ENCODE measurements around the gene CCBE1. TPM values are rescaled to one million over a fixed set of nuclear protein-coding genes. Genes with fewer than 3 reads are reported as not detected.

CCBE1 gene
- total RNA-seq, 1 donor, result under 0.01 TPM

GRCh38 chr18:59498506-59499086, 198.6 kb downstream of the CCBE1 start:
- H3K4me1 ChIP-seq (ENCODE audit: insufficient read depth, low read length), result no peaks in the 10 kb centered on the region
- no peaks in the 10 kb centered on the region for H3K27me3 ChIP-seq (ENCODE audit: insufficient read depth, low read length)
- H3K9me3 ChIP-seq (ENCODE audit: low read depth, low read length), result no peaks in the 10 kb centered on the region
- no peak overlapping the region for H3K4me3 ChIP-seq (ENCODE audit: low read length)

GRCh38 chr18:59492756-59493421, 204.3 kb downstream of the CCBE1 start:
- no peaks in the 10 kb centered on the region for H3K27me3 ChIP-seq (ENCODE audit: insufficient read depth, low read length)
- no peaks in the 10 kb centered on the region for H3K9me3 ChIP-seq (ENCODE audit: low read depth, low read length)
- H3K4me1 ChIP-seq (ENCODE audit: insufficient read depth, low read length), result no peaks in the 10 kb centered on the region
- no peak overlapping the region for H3K4me3 ChIP-seq (ENCODE audit: low read length)

GRCh38 chr18:59488899-59489298, 208.3 kb downstream of the CCBE1 start:
- Histone ChIP-seq H3K9me3 (ENCODE audit: low read depth, low read length) (no peaks in the 10 kb centered on the region), H3K4me1 (ENCODE audit: insufficient read depth, low read length) (no peaks in the 10 kb centered on the region), H3K4me3 (ENCODE audit: low read length) (no peak overlapping the region), H3K27me3 (ENCODE audit: insufficient read depth, low read length) (peaks cover under 1% of the 10 kb centered on the region)

GRCh38 chr18:59485382-59485781, 211.8 kb downstream of the CCBE1 start:
- H3K4me3 ChIP-seq (ENCODE audit: low read length), result no peak overlapping the region
- no peaks in the 10 kb centered on the region for H3K9me3 ChIP-seq (ENCODE audit: low read depth, low read length)
- H3K4me1 ChIP-seq (ENCODE audit: insufficient read depth, low read length), result no peaks in the 10 kb centered on the region
- H3K27me3 ChIP-seq (ENCODE audit: insufficient read depth, low read length), result peaks cover 7% of the 10 kb centered on the region

- H3K27me3 ChIP-seq (ENCODE audit: insufficient read depth, low read length), result peaks cover 7% of the 10 kb centered on the region
- no peak overlapping the region for H3K4me3 ChIP-seq (ENCODE audit: low read length)
- H3K4me1 ChIP-seq (ENCODE audit: insufficient read depth, low read length), result no peaks in the 10 kb centered on the region
- H3K9me3 ChIP-seq (ENCODE audit: low read depth, low read length), result no peaks in the 10 kb centered on the region
These were observed 212.5 kb downstream of the CCBE1 start for GRCh38 chr18:59484561-59485328.

GRCh38 chr18:59484131-59484530, 213.1 kb downstream of the CCBE1 start:
- H3K27me3 ChIP-seq (ENCODE audit: insufficient read depth, low read length), result peaks cover 7% of the 10 kb centered on the region
- no peaks in the 10 kb centered on the region for H3K9me3 ChIP-seq (ENCODE audit: low read depth, low read length)
- H3K4me3 ChIP-seq (ENCODE audit: low read length), result no peak overlapping the region
- H3K4me1 ChIP-seq (ENCODE audit: insufficient read depth, low read length), result no peaks in the 10 kb centered on the region

GRCh38 chr18:59481436-59481835, 215.8 kb downstream of the CCBE1 start:
- no peaks in the 10 kb centered on the region for H3K9me3 ChIP-seq (ENCODE audit: low read depth, low read length)
- H3K27me3 ChIP-seq (ENCODE audit: insufficient read depth, low read length), result peaks cover 7% of the 10 kb centered on the region
- no peak overlapping the region for H3K4me3 ChIP-seq (ENCODE audit: low read length)
- no peaks in the 10 kb centered on the region for H3K4me1 ChIP-seq (ENCODE audit: insufficient read depth, low read length)

- Histone ChIP-seq H3K9me3 (ENCODE audit: low read depth, low read length) (no peaks in the 10 kb centered on the region), H3K4me3 (ENCODE audit: low read length) (no peak overlapping the region), H3K4me1 (ENCODE audit: insufficient read depth, low read length) (no peaks in the 10 kb centered on the region), H3K27me3 (ENCODE audit: insufficient read depth, low read length) (peaks cover 7% of the 10 kb centered on the region)
These were observed 217.4 kb downstream of the CCBE1 start for GRCh38 chr18:59479776-59480175.

- H3K27me3 ChIP-seq (ENCODE audit: insufficient read depth, low read length), result peaks cover 3% of the 10 kb centered on the region
- H3K9me3 ChIP-seq (ENCODE audit: low read depth, low read length), result no peaks in the 10 kb centered on the region
- H3K4me1 ChIP-seq (ENCODE audit: insufficient read depth, low read length), result no peaks in the 10 kb centered on the region
- no peak overlapping the region for H3K4me3 ChIP-seq (ENCODE audit: low read length)
These were observed 218.6 kb downstream of the CCBE1 start for GRCh38 chr18:59478591-59478990.

- peaks cover 2% of the 10 kb centered on the region for H3K27me3 ChIP-seq (ENCODE audit: insufficient read depth, low read length)
- H3K4me3 ChIP-seq (ENCODE audit: low read length), result no peak overlapping the region
- H3K4me1 ChIP-seq (ENCODE audit: insufficient read depth, low read length), result no peaks in the 10 kb centered on the region
- no peaks in the 10 kb centered on the region for H3K9me3 ChIP-seq (ENCODE audit: low read depth, low read length)
These were observed 219.4 kb downstream of the CCBE1 start for GRCh38 chr18:59477849-59478248.

GRCh38 chr18:59470561-59471121, 226.6 kb downstream of the CCBE1 start:
- Histone ChIP-seq H3K4me3 (ENCODE audit: low read length) (no peak overlapping the region), H3K27me3 (ENCODE audit: insufficient read depth, low read length) (no peaks in the 10 kb centered on the region), H3K4me1 (ENCODE audit: insufficient read depth, low read length) (no peaks in the 10 kb centered on the region), H3K9me3 (ENCODE audit: low read depth, low read length) (no peaks in the 10 kb centered on the region)

GRCh38 chr18:59469463-59470180, 227.6 kb downstream of the CCBE1 start:
- H3K4me3 ChIP-seq (ENCODE audit: low read length), result no peak overlapping the region
- H3K9me3 ChIP-seq (ENCODE audit: low read depth, low read length), result no peaks in the 10 kb centered on the region
- no peaks in the 10 kb centered on the region for H3K27me3 ChIP-seq (ENCODE audit: insufficient read depth, low read length)
- H3K4me1 ChIP-seq (ENCODE audit: insufficient read depth, low read length), result no peaks in the 10 kb centered on the region

GRCh38 chr18:59468821-59469220, 228.4 kb downstream of the CCBE1 start:
- H3K4me3 ChIP-seq (ENCODE audit: low read length), result no peak overlapping the region
- H3K9me3 ChIP-seq (ENCODE audit: low read depth, low read length), result no peaks in the 10 kb centered on the region
- no peaks in the 10 kb centered on the region for H3K4me1 ChIP-seq (ENCODE audit: insufficient read depth, low read length)
- H3K27me3 ChIP-seq (ENCODE audit: insufficient read depth, low read length), result no peaks in the 10 kb centered on the region

- no peaks in the 10 kb centered on the region for H3K9me3 ChIP-seq (ENCODE audit: low read depth, low read length)
- no peak overlapping the region for H3K4me3 ChIP-seq (ENCODE audit: low read length)
These were observed 229.7 kb downstream of the CCBE1 start for GRCh38 chr18:59467497-59467896.

GRCh38 chr18:59466980-59467379, 230.2 kb downstream of the CCBE1 start:
- no peaks in the 10 kb centered on the region for H3K27me3 ChIP-seq (ENCODE audit: insufficient read depth, low read length)
- no peaks in the 10 kb centered on the region for H3K4me1 ChIP-seq (ENCODE audit: insufficient read depth, low read length)
- no peak overlapping the region for H3K4me3 ChIP-seq (ENCODE audit: low read length)
- no peaks in the 10 kb centered on the region for H3K9me3 ChIP-seq (ENCODE audit: low read depth, low read length)

More at GRCh38 chr18:59467497-59467896, 229.7 kb downstream of the CCBE1 start:
- H3K27me3 ChIP-seq (ENCODE audit: insufficient read depth, low read length), result no peaks in the 10 kb centered on the region
- H3K4me1 ChIP-seq (ENCODE audit: insufficient read depth, low read length), result no peaks in the 10 kb centered on the region

Measured in mononuclear cell (primary cell).